Smooth muscle cell (in vitro differentiated cells): ENCODE measurements around the gene POU3F3. TPM values are rescaled to one million over a fixed set of nuclear protein-coding genes. Genes with fewer than 3 reads are reported as not detected.

Experiments used
- DNase-seq: peaks from one replicate; lab custom pipeline; 2025; ENCODE audit not compliant: unreplicated experiment; lab: John Stamatoyannopoulos, UW
- H2AFZ ChIP-seq: fragments of 200-600 bp; sonication (generic); 2 replicates; pipeline ENCODE4 v1.6.0; 2016; ENCODE audit warnings: antibody characterized with exemption, low read depth, mild to moderate bottlenecking
- H3F3A ChIP-seq: fragments of 200-600 bp; sonication (generic); 2 replicates; pipeline ENCODE4 v1.6.0; 2017; ENCODE audit warnings: antibody characterized with exemption, low read depth
- H3K27ac ChIP-seq: fragments of 200-600 bp; sonication (generic); 2 replicates; pipeline ENCODE4 v1.5.1; 2016; ENCODE audit warnings: low read depth, mild to moderate bottlenecking
- H3K27me3 ChIP-seq: fragments of 200-600 bp; sonication (generic); 2 replicates; pipeline ENCODE4 v1.6.1; 2016; ENCODE audit warnings: low read depth, mild to moderate bottlenecking
- H3K36me3 ChIP-seq: fragments of 200-600 bp; sonication (generic); 2 replicates; pipeline ENCODE4 v1.5.1; 2016; ENCODE audit warnings: low read depth
- H3K4me1 ChIP-seq: fragments of 200-600 bp; sonication (generic); 2 replicates; pipeline ENCODE4 v1.5.1; 2016; ENCODE audit warnings: low read depth
- H3K4me2 ChIP-seq: fragments of 200-600 bp; sonication (generic); 2 replicates; pipeline ENCODE4 v1.6.0; 2016; ENCODE audit warnings: mild to moderate bottlenecking
- H3K4me3 ChIP-seq: fragments of 200-600 bp; sonication (generic); 2 replicates; pipeline ENCODE4 v1.5.1; 2016; ENCODE audit warnings: mild to moderate bottlenecking
- H3K79me2 ChIP-seq: fragments of 200-600 bp; sonication (generic); 2 replicates; pipeline ENCODE4 v1.6.0; 2016; ENCODE audit warnings: low read depth, mild to moderate bottlenecking
- H3K9ac ChIP-seq: fragments of 200-600 bp; sonication (generic); 2 replicates; pipeline ENCODE4 v1.6.0; 2016; ENCODE audit warnings: low read depth
- H3K9me3 ChIP-seq: fragments of 200-600 bp; sonication (generic); replicated peaks from 2 replicates; pipeline ENCODE4 v1.5.1; 2016; ENCODE audit warnings: low read depth
- H4K20me1 ChIP-seq: fragments of 200-600 bp; sonication (generic); 2 replicates; pipeline ENCODE4 v1.6.0; 2016; ENCODE audit warnings: low read depth
- CTCF ChIP-seq: fragments of 200-600 bp; sonication (generic); IDR thresholded peaks from 2 replicates; pipeline ENCODE4 v1.5.1; 2017; ENCODE audit warnings: borderline replicate concordance, mild to moderate bottlenecking, antibody characterized with exemption; ENCODE audit not compliant: insufficient read depth, poor library complexity, severe bottlenecking
- WGBS: methylation state at CpG from one replicate; pipeline ENCODE4 v1.1.7; 2016; ENCODE audit warnings: low lambda C conversion rate; 5-methylcytosine and 5-hydroxymethylcytosine counted together
- polyA plus RNA-seq: library from polyadenylated mRNA; unstranded; fragments of >200 nt; fragmentation: Nextera tagmentation; extraction: Ambion mirVana; gene quantifications from 2 replicates; pipeline ENCODE4 v1.2.1, GENCODE V29; 2016
- total RNA-seq: library from RNA; depleted of rRNA; stranded (reverse); fragments of >200 nt; gene quantifications from 2 replicates; pipeline ENCODE4 v1.2.3, GENCODE V29; 2014

POU3F3 gene
- total and polyA plus RNA-seq, 2 experiments from 2014 or later, result not detected

GRCh38 chr2:104826016-104826415 is 27.9 kb upstream of the POU3F3 start:
- no peak overlapping the region for H3K4me2 ChIP-seq
- no peaks in the 10 kb centered on the region for H3F3A ChIP-seq
- no peaks in the 10 kb centered on the region for H3K36me3 ChIP-seq
- H3K4me1 ChIP-seq, result no peaks in the 10 kb centered on the region
- H4K20me1 ChIP-seq, result no peaks in the 10 kb centered on the region
- H3K9me3 ChIP-seq, result no peaks in the 10 kb centered on the region
- no peak overlapping the region for H2AFZ ChIP-seq
- H3K27me3 ChIP-seq, result no peaks in the 10 kb centered on the region
- no peak overlapping the region for H3K4me3 ChIP-seq
- DNase-seq, result no peak
- no peak overlapping the region for H3K27ac ChIP-seq
- TF ChIP-seq CTCF, result no peak
- H3K9ac ChIP-seq, result no peak overlapping the region
- WGBS, result 69% methylated on average over 2 of the region's 2 CpGs
- H3K79me2 ChIP-seq, result no peaks in the 10 kb centered on the region

GRCh38 chr2:104831742-104832141 is 22.2 kb upstream of the POU3F3 start:
- no peaks in the 10 kb centered on the region for H3F3A ChIP-seq
- no peaks in the 10 kb centered on the region for H3K79me2 ChIP-seq
- WGBS, result 64% methylated on average over 1 of the region's 1 CpG
- H2AFZ ChIP-seq, result no peak overlapping the region
- H3K4me2 ChIP-seq, result no peak overlapping the region
- H3K4me3 ChIP-seq, result no peak overlapping the region
- TF ChIP-seq CTCF, result no peak
- no peak overlapping the region for H3K9ac ChIP-seq
- no peak for DNase-seq
- peaks cover 3% of the 10 kb centered on the region for H3K27me3 ChIP-seq
- H3K9me3 ChIP-seq, result no peaks in the 10 kb centered on the region
- no peaks in the 10 kb centered on the region for H3K4me1 ChIP-seq
- H3K36me3 ChIP-seq, result no peaks in the 10 kb centered on the region
- H3K27ac ChIP-seq, result no peak overlapping the region
- H4K20me1 ChIP-seq, result no peaks in the 10 kb centered on the region

DNA sequence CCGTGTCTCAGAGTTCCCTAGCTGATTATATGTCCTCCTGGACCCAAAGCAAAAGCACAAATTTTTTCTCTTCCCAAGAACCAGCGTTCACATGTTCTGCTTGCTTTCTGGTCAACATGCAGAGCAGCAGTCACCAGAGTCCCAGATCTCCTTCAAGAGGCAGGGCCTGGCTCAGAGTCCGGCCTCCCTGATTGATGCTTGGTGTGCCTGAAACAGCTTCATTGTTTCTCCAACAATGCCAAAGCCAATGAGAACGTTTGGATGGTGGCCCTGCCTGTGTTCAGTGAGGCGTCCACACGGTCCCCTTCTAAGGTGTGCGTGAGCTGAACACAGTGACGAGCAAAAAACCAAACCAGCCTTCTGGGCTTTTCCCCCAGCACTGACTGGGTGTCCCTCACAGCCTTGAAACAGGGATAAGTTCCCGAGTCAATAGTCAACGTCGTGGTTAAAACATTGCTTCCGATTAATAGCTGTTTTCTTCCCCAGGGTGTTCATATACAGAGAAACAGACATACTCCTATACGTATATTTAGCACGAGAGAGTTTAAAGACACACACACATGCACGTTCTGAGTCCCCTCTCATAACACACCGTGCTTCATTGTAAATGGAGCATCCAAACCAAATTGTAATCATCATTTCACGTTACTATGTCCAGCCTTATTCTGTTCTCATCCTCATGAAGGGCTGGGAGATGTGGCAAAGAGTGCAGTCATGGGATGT is 19.3 kb upstream of the POU3F3 start:
- H3K4me2 ChIP-seq, result no peak overlapping the region
- no peak overlapping the region for H3K4me3 ChIP-seq
- H3K27ac ChIP-seq, result no peak overlapping the region
- no peaks in the 10 kb centered on the region for H3K36me3 ChIP-seq
- no peaks in the 10 kb centered on the region for H3K9me3 ChIP-seq
- DNase-seq, result no peak
- no peaks in the 10 kb centered on the region for H3K4me1 ChIP-seq
- TF ChIP-seq CTCF, result no peak
- H3F3A ChIP-seq, result no peaks in the 10 kb centered on the region
- 88% methylated on average over 17 of the region's 17 CpGs for WGBS
- H2AFZ ChIP-seq, result no peak overlapping the region
- H3K9ac ChIP-seq, result no peak overlapping the region
- H4K20me1 ChIP-seq, result no peaks in the 10 kb centered on the region
- peaks cover 19% of the 10 kb centered on the region for H3K27me3 ChIP-seq
- H3K79me2 ChIP-seq, result no peaks in the 10 kb centered on the region

DNA sequence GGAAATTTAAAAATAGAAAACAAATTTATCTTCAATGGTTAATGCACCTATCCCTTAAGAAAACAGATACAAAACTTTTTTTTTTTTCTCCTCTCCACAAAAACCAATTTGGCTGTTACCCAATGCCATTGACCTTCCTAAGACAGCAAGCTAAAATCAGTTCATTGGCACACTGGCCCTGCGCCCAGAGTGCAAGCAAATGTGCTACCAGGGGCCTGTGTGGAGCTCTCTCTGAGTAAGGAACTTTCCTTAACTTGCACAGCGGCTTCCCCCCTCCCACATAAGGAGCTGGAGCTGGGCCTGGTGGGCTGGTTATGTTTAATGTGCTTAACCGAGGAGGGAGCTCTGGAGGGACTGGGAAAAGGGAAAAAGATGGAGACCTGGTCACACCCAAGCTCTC is 17.6 kb upstream of the POU3F3 start:
- no peak overlapping the region for H3K4me2 ChIP-seq
- no peak overlapping the region for H2AFZ ChIP-seq
- H4K20me1 ChIP-seq, result no peaks in the 10 kb centered on the region
- H3K9me3 ChIP-seq, result no peaks in the 10 kb centered on the region
- DNase-seq, result no peak
- H3K36me3 ChIP-seq, result no peaks in the 10 kb centered on the region
- H3K4me3 ChIP-seq, result no peak overlapping the region
- H3F3A ChIP-seq, result no peaks in the 10 kb centered on the region
- TF ChIP-seq CTCF, result no peak
- H3K9ac ChIP-seq, result no peak overlapping the region
- H3K27me3 ChIP-seq, result peaks cover 34% of the 10 kb centered on the region
- 86% methylated on average over 3 of the region's 3 CpGs for WGBS
- no peak overlapping the region for H3K27ac ChIP-seq
- no peaks in the 10 kb centered on the region for H3K4me1 ChIP-seq
- no peaks in the 10 kb centered on the region for H3K79me2 ChIP-seq
